HG03354 (cell line): Measurements from ENCODE around the gene SMG5.

Experiments
- ATAC-seq: cut with Tn5 transposase; IDR thresholded peaks from one replicate; pipeline ENCODE4 v1.9.1; 2021; ENCODE audit warnings: mild to moderate bottlenecking; ENCODE audit not compliant: unreplicated experiment, poor library complexity, severe bottlenecking

The SMG5 gene

DNA sequence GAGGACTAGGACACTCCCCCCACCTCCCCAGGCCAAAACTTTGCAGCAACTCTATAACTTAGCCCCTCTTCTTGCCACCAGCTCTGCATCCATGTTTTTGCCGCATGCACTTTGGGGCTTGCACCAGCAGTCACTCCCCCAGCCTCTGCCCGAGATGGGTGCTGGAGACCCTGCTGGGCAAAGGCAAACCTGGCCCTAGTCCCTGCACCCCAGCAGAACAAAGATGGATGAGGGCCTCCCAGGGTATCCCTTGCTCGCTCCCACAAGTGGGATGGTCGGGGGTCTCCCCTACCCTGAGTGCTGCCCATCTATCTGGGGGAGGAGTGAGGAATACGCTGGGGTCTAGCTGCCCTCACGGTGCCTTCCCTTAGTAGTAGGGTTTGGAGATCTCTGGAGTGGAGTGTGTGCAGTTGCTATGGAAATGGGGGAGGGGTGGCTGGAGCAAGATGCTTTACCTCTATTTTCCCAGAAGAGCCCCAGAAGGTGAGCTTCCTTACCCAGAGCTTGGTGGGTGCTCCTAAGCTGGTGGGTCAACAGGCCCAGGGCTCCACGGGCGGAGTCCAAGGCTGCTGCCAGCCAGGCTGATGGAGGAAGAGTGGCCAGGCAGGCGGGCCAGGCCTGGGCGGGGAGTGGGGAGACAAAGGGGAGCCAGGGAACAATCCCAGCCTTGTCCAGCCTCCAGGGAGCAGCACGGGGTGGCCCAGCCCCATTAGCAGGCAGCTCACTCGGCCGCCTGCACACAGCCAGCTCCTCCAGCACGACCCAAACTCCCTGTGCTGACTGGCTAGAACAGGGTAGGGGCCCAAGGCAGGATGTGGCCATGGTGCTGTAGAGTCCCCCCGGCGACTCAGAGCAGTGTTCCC is 34.9 kb downstream of the SMG5 start, which contains the start of gene PAQR6:
Gene PAQR6 (minus strand): TSS at position 597 of the 863 bp plus-strand sequence. CDS start 1,325 bp downstream, outside the sequence.
- ATAC-seq: no peak

DNA sequence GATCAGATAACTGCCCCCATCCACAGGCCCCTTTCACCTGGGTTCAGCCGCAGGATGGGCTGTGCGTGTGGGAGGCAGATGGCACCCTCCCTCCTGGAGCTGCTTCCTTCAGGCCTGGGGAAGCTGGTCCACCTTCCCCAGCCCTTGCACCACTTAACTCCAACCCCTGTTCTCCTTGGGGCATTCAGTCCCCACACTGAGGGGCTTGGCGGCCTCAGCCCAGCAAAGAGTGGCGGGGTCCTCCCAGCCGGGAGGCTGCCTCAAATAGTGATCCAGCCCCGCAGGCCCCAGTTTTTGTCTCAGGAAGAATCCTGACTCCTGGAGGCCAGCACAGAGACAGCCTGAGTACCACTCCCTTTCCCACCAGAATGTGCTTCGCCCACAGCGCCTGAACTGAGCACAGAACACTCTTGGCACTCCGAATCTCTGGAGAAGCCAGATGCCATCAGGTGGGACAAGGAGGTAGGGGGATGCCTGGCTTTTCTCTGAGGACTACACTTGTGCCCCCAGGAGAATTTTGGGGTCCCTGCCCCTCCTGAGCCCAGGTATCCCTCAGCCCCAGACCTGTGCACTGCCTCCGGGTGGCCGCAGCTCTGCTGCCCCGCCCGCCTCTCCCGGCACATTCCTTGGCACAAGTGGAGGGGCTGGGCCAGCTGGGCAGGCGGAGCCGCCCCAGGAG is 35.7 kb downstream of the SMG5 start:
- no peak for ATAC-seq

DNA sequence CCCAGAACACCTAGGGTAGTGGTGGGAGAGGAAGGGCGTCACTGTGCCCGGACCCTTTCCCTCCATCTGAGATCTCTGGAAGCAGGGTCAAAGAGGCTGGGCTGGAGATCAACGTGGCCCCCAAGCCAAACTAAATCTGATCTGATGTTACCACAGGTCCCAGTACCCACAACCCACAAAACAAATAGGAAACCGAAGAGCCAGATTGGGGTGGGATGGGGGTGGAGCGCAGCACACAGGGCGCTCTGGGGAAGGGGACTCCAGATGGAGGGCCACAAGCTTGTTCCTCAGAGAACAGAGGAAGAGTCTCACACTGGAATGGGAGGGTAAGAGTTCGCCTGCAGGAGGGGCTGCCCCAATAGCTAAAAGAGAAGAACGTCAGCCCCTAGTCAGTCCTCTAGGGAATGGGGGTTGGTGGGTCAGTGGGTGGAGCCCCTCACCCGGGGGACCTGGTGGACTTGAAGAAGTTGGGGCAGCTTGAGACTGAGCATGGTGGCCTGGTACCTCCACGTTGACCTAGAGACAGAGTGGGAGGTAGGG is 36.3 kb downstream of the SMG5 start:
- ATAC-seq: no peak

DNA sequence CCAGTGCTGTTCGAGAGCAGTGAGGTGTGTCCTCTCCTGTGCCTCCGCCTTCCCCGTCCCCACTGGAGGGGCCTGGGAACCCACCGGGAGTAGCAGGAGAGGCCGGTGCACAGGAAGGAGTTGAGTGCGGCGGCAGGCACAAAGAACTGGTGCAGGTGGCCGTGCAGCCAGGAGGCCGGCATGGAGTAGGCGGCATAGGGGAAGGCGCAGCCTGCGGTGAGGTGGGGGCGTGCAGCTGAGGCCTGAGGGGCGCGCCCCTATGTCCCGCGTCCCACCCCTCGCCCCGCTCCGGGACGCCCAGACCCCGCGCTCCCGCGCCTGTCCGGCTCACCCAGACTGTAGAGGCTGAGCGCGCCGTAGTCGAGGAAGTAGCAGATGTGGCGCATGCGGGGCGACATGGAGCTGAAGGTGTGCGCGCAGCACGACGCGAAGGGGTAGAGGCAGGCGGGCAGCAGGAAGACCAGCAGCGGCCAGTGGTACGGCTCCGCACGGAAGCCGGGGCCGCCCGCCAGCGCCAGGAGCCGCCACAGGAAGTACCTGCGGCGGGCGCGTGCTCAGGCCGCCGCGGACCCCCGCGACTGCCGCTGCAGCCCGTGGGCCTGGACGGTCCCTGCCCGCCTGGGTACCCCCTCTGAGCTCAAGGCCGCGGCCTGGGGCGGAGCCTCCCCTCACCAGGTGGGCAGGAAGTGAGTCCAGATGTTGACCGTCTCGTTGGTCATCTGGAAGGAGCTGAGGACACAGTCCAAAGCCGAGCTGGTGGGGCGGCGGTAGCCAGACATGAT is 37.0 kb downstream of the SMG5 start:
- ATAC-seq: no peak

DNA sequence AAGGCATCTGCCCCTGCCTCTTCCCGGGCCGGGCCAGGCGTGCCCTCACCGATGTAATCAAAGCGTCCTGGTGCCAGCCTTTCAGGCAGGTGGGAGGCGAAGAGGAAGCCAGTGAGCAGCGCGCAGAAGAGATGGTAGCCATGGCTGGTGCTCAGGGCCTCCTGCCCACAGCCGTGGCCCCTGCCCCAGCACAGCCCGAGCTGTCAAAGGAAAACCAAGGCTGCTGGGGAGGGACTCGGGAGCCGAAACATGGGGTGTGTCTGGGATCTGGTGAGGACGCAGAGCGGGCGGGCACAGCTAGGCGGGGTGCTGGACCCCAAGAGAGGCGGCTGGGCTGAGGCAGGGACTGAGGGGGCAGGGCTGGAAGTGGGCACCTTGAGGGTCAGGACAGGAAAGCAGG is 37.9 kb downstream of the SMG5 start:
- no peak for ATAC-seq

DNA sequence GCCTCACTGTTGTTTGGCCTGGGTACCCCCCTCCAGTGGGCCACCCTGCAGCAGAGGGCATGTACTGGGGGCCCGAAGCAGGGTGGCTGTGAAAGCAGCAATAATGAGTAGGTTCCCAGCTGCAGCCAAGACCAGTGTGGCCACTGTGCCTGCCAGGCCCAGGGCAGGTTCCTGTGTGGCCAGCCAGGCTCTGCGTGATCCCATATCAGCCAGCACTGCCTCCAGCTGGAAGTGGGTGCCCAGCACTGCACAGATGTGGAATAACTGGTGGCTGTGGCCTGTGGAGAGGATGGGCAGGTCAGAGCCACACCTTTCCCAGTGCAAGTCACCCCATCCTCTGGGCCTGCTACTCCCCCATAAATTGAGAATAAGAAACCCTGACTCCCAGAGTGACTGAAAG is 38.5 kb downstream of the SMG5 start:
- ATAC-seq: no peak

DNA sequence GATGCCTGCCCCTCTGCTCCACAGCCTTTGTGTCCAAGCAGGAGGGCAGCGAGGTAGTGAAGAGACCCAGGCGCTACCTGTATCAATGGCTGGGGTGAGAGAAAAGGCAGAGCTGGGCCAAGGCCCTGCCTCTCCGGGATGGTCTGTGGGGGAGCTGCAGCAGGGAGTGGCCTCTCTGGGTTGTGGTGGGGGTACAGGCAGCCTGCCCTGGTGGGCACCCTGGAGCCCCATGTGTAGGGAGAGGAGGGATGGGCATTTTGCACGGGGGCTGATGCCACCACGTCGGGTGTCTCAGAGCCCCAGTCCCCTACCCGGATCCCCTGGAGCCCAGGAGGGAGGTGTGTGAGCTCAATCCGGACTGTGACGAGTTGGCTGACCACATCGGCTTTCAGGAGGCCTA is 39.9 kb downstream of the SMG5 start:
- ATAC-seq: no peak

DNA sequence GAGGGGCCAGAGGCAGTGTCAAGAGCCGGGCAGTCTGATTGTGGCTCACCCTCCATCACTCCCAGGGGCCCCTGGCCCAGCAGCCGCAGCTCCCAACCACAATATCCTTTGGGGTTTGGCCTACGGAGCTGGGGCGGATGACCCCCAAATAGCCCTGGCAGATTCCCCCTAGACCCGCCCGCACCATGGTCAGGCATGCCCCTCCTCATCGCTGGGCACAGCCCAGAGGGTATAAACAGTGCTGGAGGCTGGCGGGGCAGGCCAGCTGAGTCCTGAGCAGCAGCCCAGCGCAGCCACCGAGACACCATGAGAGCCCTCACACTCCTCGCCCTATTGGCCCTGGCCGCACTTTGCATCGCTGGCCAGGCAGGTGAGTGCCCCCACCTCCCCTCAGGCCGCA is 40.7 kb downstream of the SMG5 start, which contains the start of gene BGLAP:
Gene BGLAP (plus strand): TSS at position 259 of the 400 bp plus-strand sequence. CDS start 48 bp downstream, at position 307.
- no peak for ATAC-seq

DNA sequence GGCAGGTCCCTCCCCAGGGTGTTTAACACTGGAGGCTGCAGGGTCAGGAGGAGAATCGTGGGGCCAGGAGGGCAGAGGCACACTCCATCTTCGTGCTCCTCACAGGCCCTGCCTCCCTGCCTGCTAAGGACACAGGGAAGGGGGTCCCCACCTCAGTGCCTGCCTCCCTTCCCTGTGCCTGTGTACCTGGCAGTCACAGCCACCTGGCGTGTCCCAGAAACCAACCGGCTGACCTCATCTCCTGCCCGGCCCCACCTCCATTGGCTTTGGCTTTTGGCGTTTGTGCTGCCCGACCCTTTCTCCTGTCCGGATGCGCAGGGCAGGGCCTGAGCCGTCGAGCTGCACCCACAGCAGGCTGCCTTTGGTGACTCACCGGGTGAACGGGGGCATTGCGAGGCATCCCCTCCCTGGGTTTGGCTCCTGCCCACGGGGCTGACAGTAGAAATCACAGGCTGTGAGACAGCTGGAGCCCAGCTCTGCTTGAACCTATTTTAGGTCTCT is 41.3 kb downstream of the SMG5 start:
- no peak for ATAC-seq

DNA sequence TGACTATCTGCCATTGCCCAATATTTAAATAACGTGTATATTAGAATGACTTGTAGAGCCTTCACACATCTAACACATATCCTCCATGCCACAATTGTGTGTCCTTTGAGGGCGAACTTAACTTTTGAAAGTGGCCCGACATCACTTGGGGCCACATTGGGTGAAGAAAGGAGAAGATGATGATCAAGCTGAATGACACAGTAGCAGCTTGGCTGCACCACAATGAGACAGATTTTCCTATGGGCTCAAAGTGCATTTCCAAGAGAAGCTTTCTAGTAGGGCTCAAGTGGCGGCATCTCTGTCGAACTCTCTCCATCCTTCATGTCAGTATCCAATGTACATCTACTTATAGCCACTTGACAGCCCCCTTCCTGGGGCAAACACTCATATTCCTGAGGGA is 44.4 kb downstream of the SMG5 start:
- no peak for ATAC-seq

DNA sequence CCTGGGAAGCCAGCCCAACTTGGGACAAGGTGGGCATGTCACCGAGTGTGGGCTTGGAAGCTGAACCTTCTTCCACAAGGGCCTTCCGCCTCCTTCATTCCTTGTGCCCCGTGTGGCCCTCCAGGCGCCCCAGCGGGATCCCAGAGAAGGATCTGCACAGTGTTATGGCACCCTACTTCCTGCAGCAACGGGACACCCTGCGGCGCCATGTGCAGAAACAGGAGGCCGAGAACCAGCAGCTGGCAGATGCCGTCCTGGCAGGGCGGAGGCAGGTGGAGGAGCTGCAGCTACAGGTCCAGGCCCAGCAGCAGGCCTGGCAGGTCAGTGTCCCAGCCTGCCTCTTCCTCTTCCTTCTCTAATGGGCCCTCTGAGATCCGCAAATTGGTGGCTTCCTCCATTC is 46.5 kb downstream of the SMG5 start:
- no peak for ATAC-seq

DNA sequence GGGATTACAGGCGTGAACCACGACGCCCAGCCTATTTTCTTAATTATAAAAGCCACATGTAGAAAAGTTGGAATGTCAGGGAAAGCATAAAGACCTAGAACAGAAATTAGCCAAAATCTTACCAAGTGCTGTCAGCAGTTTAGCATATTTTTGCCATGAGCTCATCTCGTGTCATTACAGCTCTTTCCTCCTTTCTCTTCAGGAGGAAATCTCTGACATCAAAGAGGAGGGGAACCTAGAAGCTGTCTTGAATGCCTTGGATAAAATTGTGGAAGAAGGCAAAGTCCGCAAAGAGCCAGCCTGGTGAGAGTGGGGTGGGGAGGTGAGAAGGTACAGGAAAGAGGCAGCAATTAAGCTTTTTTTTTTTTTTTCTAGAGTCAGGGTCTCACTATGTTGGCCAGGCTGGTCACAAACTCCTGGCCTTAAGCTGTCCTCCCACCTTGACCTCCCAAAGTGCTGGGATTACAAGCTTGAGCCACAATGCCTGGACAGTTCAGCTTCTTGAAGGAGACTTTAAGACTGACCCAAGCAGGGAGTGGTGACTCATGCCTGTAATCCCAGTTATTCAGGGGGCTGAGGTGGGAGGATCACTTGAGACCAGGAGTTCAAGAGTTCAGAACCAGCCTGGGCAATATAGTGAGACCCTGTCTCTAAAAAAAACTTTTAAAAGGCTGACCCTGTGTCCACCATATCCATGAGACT is 49.0 kb downstream of the SMG5 start:
- ATAC-seq: no peak

DNA sequence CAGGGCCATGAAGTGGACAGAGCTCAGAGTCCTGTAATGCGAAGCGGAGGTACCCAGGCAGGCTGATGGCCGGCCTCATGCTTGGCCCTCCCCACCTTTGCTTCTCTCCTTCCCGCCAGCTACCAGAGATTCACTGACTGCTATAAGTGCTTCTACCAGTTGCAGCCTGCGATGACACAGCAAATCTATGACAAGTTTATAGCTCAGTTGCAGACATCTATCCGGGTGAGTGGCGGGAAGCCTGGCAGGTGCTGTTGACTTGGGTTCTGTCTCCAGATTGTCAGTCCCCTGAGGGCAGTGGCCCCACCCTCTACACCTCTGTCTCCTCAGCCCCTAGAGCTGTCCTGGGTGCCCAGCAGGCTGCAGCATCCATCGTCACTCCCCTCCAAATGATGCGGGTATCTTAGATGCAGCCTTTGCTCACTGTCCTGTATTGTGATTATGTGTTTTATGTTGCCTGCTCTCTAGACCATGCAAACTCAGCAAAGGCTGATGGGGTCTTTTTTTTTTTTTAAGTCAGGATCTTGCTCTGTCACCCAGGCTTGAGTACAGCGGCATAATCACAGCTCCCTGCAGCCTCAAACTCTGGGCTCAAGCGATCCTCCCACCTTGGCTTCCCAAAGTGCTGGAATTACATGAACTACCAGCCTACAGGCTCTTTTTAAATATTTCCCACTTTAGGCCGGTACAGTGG is 50.3 kb downstream of the SMG5 start:
- no peak for ATAC-seq

DNA sequence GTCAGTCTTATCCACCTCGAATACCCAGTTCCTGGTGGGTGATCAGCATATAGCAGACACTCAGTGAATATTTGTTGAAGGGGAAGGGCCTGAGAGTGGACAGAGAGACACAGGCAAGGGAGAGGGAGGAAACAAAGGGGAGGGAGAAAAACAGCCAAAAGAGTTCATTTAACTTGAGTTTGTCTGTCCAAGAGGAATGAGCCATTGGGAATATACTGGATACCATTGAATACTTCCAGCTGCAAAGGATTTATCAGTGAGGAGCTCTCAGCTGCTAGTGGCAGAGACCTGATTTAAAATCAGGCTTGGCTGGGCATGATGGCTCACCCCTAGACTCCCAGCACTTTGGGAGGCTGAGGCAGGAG is 52.2 kb downstream of the SMG5 start:
- no peak for ATAC-seq

DNA sequence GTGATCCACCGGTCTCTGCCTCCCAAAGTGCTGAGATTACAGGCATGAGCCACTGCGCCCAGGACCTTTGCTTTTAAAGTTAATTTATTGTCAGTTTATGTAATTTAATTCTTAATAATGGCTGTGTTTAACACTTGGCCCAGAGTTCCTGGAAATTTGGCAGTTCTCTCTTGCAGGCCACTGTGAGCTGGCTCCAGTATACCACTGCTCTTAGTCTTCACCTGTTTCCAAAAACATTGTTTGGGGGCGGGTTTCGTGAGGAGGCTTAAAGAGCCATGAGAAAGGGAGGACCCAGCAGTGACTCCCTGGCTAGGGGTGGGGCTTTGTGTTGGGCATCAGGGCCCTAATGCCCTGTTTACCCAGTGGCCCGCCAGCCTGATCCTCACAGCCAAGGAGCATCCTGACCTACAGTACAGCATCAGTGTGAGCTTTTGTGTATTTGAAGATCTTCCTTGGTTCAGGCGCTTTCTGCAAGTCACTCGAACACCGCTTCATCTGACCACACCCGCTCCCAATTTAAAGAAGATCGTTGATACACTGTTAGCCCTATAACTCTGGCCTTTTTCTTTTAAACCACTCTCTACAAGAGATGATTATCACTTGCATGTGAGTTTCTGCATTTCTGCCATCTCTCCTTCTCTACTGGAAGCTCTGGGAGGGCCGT is 52.7 kb downstream of the SMG5 start:
- ATAC-seq: no peak

DNA sequence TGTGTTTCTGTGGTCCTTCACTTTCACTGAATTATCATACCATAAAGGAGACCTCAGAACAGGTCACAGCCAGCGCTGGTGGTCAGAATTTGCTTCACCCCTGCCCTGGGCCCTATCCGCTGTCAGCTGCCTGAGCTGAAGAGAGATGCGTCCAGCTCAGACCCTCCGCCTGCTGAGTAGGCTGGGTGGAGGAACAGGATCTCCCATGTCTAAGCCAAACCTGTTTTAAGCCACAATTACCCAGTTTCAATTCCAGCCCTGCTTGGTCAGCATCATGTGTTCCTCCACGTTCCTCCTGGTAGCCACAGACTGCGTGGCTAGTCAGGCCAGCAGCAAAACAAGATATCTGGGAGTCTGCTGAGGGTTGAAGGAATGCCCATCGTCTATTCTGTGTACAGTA is 54.1 kb downstream of the SMG5 start:
- no peak for ATAC-seq

DNA sequence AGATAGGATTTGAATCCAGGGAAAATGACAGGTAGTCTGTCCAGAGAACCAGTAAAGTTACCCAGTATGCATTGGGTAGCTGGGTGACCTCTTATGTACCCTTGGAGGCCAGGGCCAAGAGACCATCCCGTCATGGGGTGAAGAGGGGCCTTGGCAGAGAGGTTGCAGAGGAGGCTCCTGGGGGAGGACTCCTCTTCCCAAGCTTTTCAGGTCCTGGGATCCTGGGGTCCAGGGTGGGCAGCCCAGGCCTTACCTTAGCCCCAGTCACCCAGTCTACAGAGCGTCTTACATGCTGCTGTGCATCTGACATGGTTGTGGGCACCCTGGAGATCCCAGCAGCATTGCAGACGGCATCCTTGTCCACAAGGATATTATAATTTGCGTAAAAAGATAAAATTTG is 55.8 kb downstream of the SMG5 start:
- ATAC-seq: no peak

DNA sequence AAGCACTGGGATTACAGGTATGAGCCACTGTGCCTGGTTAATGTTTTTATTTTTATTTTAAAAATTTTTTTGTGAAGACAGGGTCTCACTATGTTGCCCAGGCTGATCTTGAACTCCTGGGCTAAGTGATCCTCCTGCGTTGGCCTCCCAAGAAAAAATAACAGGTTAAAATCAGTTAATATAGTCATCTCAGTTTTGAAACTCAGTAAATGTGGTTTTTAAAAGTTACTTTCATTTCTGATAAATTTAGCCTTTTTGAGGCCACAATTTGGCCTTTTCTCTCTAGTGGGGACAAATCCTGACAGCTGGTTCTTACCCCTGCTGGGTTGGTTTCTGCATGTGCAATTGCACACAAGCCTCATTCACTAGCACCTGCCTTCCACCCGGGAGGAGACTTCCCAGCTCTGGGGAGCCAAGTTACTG is 56.5 kb downstream of the SMG5 start:
- ATAC-seq: peak; percentile 75
